Left colon (tissue), 2 donors: Measurements from ENCODE around the gene CEP85L. TPM values are rescaled to one million over a fixed set of nuclear protein-coding genes. Genes with fewer than 3 reads are reported as not detected.

ENCODE experiments used
- ATAC-seq: fragments of 200-7000 bp; cut with Tn5 transposase; one replicate; pipeline ENCODE4 v1.9.1; 2020; ENCODE audit warnings: mild to moderate bottlenecking, moderate library complexity
- DNase-seq, 2 donors: peaks; one replicate each; pipeline ENCODE4 v3.0.0-alpha.2; 2020
- intact Hi-C, 2 donors: fragments of 100-400 bp; cut with DNase I in 1 of 2; cut with micrococcal nuclease in 1 of 2; formaldehyde crosslinking; loops; one replicate each; pipeline versions ENCODE4 v1.11.2 to v1.14.0; 2022; cut with DNase I, micrococcal nuclease
- total RNA-seq, 2 donors: library from RNA; stranded (reverse); fragmentation: NEBNext Ultra II Directional; extraction: Animal tissue kit (Norgen Biotek cat#: 25700); gene quantifications; one replicate each; pipeline ENCODE4 v1.2.1, GENCODE V29; 2021
- donor health status: DM: no; HTN: no; CAD: no.
- donor health status: DM: yes; HTN: yes; CAD: no.

The CEP85L gene
- total RNA-seq, 2 donors from 2014 or later = 2.7 to 6.2 TPM

DNA sequence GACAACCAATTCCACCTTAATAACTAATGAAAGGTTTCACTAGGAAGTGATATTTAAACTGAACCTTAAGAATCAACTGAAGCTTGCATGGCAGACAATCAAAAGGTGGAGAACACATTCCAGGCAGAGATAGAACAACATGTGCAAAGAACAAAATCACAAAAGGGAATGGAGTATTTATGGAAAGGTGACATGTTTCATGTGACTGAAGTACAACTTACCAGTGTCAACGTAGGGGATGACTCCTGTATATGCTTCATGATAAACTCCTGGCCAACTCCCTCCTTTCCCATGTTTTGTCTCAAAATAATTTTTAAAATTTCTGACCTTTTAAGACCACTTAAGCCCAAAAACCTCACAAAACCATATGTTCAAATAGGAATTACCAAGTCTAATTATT lies 96.7 kb downstream of the CEP85L start:
- intact Hi-C loops = loop anchor here in 1 of 2 donors (10.0 kb wide), 1 partner anchor 270 kb away; no protein-coding TSS in a partner anchor
- DNase-seq = no peak
- ATAC-seq = no peak

DNA sequence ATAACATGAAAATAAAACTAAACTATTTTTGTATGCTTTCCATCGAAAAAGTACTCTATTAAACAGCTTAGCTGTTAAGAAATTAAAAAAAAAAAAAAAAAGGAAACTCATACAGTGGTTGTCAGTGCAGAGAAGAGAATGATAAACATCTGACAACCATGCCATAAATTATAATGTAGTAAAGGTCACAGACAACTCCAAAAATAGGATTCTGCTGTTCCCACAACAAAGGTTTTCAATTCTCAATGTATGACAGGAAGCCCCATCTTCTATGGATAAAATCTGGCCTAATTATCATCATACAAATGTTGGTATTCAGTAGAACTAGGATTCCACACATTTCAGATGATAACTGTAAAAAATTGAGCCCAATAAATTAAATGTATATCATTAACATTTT lies 98.3 kb downstream of the CEP85L start:
- ATAC-seq = no peak
- intact Hi-C loops = loop anchor here in 1 of 2 donors (10.0 kb wide), 1 partner anchor 268 kb away; no protein-coding TSS in a partner anchor
- no peak for DNase-seq

- no peak for DNase-seq
- ATAC-seq = peak; percentile 49
- intact Hi-C loops = loop anchor here in 1 of 2 donors (10.0 kb wide), 1 partner anchor 267 kb away; no protein-coding TSS in a partner anchor
Observed at GRCh38 chr6:118551063-118552053, 100.0 kb downstream of the CEP85L start.

- DNase-seq (no peak), ATAC-seq (no peak)
- intact Hi-C loops = no loop called here
Observed at GRCh38 chr6:118548613-118549012, 102.8 kb downstream of the CEP85L start.

- no peak for DNase-seq
- no peak for ATAC-seq
- intact Hi-C loops = no loop called here
Observed at GRCh38 chr6:118548136-118548535, 103.3 kb downstream of the CEP85L start, which contains the start of gene PLN. PLN (plus strand) TSS chr6:118548296; CDS start chr6:118558922, 10,626 bp downstream.

GRCh38 chr6:118546880-118547218 lies 104.5 kb downstream of the CEP85L start:
- DNase-seq (no peak), ATAC-seq (no peak)
- intact Hi-C loops = no loop called here

- DNase-seq (no peak), ATAC-seq (no peak)
- intact Hi-C loops = no loop called here
Observed at GRCh38 chr6:118546164-118546879, 105.1 kb downstream of the CEP85L start.

DNA sequence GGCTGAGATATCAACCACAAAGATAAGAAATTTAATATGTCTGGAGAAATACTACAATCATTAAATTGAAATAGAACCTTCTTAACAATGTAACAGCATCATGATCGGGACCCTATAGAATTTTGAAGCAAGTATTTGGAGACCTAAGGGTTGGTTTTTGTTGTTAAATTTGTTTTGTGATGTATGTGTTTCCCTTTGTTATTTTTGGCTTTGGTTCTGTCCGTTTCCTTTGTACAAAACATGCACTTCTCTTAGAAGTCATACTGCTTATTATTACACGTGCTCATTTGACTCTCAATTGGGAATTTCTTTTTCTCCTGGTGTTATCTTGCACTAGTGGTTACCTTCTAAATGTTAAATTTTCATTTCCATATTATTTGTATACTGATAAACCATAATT lies 107.3 kb downstream of the CEP85L start:
- DNase-seq (no peak), ATAC-seq (no peak)
- intact Hi-C loops = no loop called here

DNA sequence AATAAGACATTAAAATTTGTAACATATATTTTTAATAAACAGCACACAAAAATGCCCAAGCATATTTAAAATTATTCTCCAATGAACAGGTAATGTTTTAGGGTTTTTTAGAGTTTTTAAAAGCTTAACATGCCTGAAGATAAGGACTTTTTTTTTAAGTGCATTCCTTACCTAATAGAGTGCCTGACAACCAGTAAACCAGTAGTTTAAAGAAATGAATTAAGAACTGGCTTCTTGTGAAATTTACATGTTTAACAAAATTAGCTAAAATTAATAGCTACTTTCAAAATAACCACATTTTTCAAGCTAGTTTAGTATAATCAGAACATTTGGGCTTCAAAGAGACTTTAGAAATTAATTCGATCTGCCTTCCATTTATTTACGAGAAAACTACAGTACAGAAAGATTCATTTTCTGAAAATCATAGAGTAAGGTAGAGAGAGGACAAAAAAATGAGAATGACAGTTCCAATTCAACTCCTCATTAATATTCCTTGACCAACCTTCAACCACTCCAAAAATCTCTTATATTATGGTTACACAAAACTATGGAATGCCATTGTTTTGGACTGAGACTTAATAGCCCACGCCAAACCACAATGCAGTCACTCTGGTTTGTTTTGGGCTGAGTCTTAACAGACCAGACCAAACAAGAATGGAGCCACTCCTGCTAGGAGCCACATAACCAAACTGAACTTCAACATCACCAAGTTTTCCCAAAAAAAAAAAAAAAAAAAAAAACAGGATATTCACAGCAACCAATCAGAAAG lies 109.0 kb downstream of the CEP85L start:
- ATAC-seq (no peak), DNase-seq (no peak)
- intact Hi-C loops = no loop called here

- ATAC-seq (no peak), DNase-seq (no peak)
- intact Hi-C loops = no loop called here
Observed at GRCh38 chr6:118537574-118537973, 113.8 kb downstream of the CEP85L start.

- intact Hi-C loops = no loop called here
- ATAC-seq = no peak
- no peak for DNase-seq
Observed at GRCh38 chr6:118536478-118536877, 114.9 kb downstream of the CEP85L start.

DNA sequence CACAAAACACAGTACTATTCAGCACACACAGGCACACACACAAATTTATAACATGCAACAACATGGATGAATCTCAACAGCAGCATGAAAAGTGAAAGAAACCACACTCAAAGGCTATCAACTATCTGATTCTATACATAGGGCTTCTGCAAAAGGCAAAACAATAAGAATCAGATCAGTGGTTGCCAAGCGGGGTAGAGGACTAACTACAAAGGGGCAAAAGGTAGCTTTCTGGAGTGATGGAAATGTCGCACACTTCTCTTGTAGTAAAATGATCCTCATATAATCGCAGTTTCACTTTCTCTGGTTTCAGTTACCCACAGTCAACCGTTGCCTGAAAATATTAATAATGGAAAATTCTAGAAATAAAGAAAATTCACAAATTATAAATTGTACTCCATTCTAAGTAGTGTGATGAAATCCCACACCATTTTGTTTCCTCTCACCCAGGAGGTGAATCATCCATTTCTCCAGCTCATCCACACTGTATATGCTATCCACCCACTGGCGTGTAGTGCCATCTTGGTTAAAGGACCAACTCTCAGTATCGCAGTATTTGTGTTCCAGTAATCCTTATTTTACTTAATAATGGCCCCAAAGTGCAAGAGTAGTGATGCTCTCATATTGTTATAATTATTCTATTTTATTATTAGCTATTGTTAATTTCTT lies 116.1 kb downstream of the CEP85L start:
- DNase-seq (no peak), ATAC-seq (no peak)
- intact Hi-C loops = no loop called here

DNA sequence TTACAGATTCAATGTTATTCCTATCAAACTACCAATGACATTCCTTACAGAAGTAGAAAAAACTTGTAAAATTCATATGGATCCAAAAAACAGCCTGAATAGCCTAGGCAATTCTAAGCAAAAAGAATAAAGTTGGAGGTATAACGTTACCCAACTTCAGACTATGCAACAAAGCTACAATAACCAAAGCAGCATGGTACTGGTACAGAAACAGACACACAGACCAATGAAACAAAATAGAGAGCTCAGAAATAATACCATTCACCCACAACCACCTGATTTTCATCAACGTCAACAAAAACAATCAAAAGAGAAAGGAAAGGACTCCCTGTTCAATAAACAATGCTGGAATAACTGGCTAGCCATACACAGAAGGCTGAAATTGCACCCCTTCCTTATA lies 120.4 kb downstream of the CEP85L start:
- intact Hi-C loops = no loop called here
- no peak for ATAC-seq
- DNase-seq = no peak

- ATAC-seq (no peak), DNase-seq (no peak)
- intact Hi-C loops = no loop called here
Observed at GRCh38 chr6:118529756-118530155, 121.6 kb downstream of the CEP85L start.

DNA sequence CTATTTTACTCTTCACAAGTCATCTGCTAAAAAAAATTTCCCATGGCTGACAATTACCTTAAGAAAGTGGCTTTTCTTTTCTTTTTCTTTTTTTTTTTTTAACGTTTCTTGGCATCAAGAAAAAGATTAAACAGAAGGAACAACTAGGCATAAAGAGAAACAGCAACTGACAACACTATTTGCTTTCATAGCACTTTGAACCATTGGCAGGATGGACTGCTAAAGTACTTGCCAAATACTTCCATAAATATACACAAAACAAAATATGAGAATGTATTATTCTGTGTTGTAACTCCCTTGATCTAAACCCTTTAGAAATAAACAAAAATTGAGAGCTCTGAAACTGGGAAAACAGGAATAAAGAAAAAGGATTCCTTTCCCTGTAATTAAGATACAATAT lies 123.3 kb downstream of the CEP85L start:
- intact Hi-C loops = no loop called here
- ATAC-seq = no peak
- DNase-seq = no peak

DNA sequence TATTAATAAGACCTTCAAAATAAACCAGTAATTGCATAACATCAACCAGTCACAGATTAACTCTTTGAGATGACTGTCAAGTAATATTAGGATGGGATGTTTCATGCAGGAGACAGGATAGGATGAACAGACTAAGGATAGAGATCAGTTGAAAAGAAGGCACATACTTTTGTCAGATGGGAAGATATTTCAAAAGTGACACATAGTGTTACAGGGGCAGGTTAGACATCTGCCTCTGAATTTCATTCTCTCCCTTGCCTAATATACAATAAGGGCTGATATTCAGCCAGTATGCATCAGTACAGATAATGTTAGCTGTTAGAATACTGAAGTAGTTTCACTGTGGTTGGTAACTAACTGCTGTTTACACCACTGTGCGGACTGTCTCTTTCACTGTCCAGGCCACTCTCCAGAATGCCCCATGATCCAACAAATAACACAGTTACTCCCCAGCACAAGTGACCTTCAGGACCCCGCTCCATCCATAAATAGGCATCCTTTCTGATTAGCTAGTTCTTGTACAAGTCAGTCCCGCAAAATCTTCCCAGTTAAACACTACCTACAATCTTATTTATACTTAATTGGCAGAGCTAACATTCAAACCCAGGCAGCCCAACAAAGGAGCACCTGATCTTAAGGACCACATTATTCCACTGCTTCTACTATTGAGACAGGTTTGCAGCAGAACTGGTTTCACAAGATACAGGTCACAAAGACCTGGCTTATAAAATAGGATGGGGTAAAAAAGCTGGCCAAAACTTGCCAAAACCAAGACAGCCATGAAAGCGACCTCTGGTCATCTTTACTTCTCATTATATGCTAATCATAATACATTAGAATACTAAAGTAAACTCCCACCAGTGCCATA lies 125.2 kb downstream of the CEP85L start:
- ATAC-seq (no peak), DNase-seq (no peak)
- intact Hi-C loops = no loop called here

GRCh38 chr6:118524686-118525085 lies 126.7 kb downstream of the CEP85L start:
- intact Hi-C loops = no loop called here
- DNase-seq (no peak), ATAC-seq (no peak)

DNA sequence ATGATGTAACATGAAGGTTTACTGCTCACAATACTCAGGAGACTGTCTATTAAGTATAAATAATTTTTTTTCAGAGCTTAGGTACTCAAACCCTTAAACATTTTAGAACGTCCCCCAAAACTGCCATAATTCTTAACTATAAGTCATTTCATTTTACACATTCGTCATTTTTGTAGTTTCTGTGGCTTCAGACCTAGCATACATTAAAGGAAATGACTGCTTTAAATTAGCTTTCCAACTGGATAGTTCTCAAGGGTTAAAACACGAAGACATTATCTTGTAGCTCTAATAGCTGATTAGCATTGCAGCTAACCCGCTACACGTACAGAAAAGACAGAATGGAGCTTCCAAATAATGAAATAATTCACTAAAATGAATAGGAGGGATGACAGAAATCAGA lies 128.2 kb downstream of the CEP85L start:
- ATAC-seq (no peak), DNase-seq (no peak)
- intact Hi-C loops = no loop called here
